Daoy (cell line): ENCODE measurements around the gene CCR1. TPM values are rescaled to one million over a fixed set of nuclear protein-coding genes. Genes with fewer than 3 reads are reported as not detected.

ENCODE experiments used
- DNase-seq: peaks from one replicate; pipeline ENCODE4 v3.0.0-alpha.2; 2015; ENCODE audit warnings: low read depth
- total RNA-seq: library from RNA; depleted of rRNA; stranded (reverse); fragments of >200 nt; shearing (Covaris generic); gene quantifications from 2 replicates; pipeline ENCODE4 v1.2.3, GENCODE V29; 2014; rRNA removed

Gene CCR1
- total RNA-seq: not detected in 2 replicates

GRCh38 chr3:46208167-46208704 lies at the start of gene CCR1:
TSS of gene CCR1 (minus strand) at chr3:46208313. CDS start at chr3:46204313, 4,000 bp downstream.
- DNase-seq: no peak

DNA sequence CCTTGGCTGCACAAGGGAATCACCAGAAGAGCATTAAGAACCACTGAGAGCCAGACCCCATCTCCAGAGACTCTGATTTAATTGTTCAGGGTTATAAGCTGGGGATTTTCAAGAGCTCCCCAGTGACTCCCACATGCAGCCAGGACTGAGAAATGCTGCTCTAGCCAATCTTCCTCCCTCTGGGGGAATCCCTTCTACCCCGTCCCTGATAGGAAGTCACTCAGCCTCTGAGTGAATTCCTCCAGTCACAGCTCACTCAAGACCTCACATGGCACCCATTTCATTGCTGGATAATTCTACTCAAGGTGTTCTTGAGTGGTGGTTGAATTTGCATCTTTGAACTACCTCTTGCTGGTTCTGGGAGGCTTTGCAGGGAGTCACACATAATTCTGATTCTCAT lies 44.9 kb upstream of the CCR1 start:
- DNase-seq: no peak

- DNase-seq: no peak
These were observed 37.0 kb upstream of the CCR1 start for GRCh38 chr3:46245146-46245545.

GRCh38 chr3:46243560-46243959 lies 35.4 kb upstream of the CCR1 start:
- no peak for DNase-seq

- DNase-seq: no peak
These were observed 34.0 kb upstream of the CCR1 start, which contains the start of gene CCR3 for GRCh38 chr3:46242120-46242519. TSS of gene CCR3 (plus strand) at chr3:46242460. CDS start at chr3:46265159, 22,699 bp downstream.

- no peak for DNase-seq
These were observed 31.8 kb upstream of the CCR1 start for GRCh38 chr3:46239952-46240351.

DNA sequence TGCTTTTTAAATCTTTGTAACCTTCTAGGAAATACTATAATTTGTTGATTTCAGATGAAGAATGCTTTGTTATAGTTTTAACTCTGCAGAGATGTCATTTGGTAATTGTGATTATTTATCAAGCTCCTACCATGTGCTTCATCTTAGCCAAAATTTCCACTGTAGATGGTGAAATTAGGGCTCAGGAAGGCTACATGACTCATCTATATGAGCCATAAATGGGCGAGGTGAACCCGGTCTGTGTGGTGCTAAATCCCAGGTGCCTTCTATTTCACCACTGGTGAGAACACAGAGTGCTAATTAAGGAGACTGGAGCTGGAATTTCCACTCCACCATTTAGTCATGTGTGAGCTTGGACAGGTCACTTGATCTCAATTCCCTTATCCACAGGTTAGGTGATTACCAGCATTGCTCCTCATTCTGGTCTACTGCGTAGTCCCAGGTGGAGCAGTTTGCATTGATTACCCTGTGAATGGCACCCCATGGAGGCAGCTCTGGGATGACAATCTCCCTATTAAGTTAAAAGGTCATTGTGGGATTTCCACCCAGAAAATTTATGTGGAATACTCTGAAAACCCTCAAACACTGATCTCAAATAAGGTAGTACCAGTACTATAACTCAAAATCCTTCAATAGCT lies 31.3 kb upstream of the CCR1 start:
- DNase-seq: no peak

- no peak for DNase-seq
These were observed 30.3 kb upstream of the CCR1 start for GRCh38 chr3:46238386-46238785.

DNA sequence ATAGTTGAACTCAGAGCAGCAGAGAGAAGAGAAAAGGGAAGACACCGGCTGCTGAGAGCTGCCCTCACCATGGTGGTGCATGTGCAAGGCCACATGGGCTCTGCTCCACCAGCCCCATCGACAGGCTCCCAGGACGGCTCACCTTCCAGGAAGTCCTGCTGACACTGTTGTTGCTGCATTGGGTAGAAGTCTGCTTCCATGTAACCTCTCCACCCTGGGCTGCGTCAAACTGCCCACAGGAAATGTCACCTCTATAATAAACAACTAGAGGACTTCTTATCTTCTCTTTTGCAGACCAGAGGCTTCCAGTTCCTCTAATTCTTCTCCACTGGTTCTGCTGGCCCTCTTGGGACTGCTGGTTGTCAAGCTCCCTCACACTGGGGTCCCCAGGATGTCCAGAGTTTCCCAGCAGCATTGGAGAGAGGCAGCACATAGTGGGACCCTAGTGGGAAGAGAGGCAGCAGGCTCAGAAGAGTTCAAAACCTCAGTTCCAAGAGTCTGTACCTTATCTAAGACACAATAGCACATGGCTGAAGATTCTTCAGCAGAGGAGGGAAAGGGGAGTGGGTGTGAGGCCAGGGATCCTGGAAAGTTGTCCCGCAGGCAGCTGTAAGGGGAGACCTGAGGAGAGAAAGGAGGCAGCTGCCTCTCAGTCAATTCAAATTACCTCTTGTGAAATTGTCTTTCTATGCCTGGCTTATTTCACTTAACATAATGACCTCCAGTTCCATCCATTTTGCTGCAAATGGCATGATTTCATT lies 28.4 kb upstream of the CCR1 start:
- no peak for DNase-seq

DNA sequence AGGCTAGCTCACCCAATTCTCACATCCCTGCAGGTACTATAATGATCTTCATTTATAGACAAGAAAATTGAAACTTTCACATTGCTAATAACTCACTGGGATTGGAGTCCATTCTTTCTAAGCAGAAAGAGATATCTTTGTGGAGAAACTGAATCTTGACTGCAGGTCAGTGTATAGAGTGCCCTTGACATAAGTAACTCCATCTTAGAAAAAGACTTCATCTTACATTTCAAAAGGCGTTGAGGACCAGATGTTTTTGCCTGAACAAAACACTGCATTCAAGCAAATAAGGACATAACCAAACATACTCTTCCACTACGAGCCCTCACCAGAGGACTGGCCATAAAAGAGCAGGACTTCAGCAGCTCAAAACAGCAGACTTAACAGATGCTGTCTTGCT lies 27.3 kb upstream of the CCR1 start:
- no peak for DNase-seq

GRCh38 chr3:46233194-46233593 lies 25.1 kb upstream of the CCR1 start:
- DNase-seq: no peak

GRCh38 chr3:46231323-46231722 lies 23.2 kb upstream of the CCR1 start:
- DNase-seq: no peak

DNA sequence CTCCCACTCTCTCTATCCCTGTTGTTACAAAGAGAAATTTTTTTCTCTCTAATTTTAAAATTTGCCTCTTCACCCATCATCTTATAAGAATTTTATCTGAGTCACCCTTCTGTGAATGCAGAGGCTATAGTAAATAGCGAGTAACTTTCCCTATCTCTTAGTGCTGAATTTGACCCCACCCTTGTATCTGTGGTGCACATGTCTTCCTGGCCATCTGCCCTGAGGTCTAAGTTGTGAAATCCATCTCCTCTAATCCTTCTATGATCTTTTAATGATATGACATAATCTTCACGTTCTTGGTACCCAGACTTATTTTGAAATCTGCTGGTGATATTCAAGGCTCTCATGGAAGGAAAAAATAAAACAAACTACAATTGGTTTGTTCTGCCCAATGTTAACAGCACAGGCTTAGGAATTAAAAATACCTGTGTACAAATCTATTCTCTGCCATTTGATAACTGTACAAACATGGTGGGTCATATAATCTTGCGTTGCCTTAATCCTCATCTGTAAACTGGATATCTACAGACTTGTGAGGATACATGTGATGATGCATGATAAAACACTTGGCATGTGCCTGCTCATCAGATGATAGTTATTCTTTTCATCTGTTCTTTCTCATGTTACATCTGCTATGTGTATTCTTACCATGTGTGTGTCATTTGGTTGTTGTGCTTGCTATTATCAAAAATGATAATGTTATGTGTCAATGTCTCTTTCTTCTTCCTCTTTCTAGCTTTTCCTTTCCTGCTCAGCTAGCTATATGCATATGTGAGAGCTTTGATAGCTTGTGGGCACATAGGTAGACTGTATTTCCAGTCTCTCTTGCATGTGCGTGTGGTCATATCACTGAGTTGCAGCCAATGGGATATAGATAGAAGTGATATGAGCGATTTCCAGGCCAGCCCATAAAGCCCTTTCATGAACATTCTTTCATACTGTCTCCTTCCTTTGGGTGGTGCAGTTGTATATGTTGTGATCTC lies 20.4 kb upstream of the CCR1 start:
- no peak for DNase-seq

DNA sequence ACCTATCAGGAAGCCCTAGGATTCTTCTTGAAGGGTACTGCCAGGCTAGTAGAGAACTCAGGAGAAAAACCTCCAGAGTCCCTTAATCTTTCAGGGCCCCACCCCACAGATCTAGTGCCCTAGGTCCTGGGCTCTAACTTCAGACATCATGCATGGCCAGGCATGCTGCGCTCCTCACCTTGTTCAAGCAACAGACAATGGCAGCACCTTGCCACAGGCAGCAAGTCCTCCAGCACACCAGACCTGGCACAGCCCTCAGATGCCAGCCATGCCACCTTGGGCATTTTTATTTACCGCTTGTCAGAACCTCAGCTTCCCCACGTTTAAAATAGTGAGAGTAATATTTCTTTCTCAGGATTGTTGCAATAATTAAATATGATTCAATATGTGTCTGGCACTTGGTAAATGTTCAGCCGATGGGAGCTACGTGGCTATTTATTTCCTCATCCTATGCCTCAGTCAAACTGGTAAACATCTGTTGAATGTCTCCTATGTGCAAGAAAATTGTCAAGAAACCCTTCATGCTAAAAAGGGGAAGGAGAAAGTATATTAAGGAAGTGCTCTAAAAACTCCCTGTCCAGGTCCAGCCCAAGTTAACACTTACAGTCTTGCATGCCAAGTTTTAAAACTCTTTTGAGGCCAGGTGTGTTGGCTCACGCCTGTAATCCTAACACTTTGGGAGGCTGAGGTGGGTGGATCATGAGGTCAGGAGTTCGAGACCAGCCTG lies 14.5 kb upstream of the CCR1 start:
- no peak for DNase-seq

- DNase-seq: no peak
These were observed 13.8 kb upstream of the CCR1 start for GRCh38 chr3:46221938-46222337.

DNA sequence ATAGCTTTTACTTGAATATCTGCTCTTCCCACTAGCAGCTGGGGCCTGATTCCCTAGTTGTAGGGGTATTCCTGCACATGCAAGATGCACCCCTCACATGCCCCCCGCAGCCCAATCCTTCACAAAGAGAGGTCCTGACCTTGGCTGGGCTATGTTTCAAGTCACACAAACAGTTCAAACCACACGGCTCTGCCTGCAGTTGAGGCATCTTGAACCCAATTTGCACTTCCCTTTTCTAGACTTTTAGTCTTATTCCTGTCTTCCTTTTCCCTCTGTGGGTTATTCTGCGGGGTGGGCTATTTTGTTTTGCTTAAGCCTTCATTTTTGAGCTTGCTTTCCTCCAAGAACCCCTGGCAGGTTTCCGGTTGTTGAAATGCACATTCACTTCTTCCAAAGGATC lies 13.3 kb upstream of the CCR1 start:
- no peak for DNase-seq

GRCh38 chr3:46218196-46218709 lies 10.1 kb upstream of the CCR1 start:
- DNase-seq: no peak

- no peak for DNase-seq
These were observed 7.8 kb upstream of the CCR1 start for GRCh38 chr3:46215810-46216414.

- no peak for DNase-seq
These were observed 6.7 kb upstream of the CCR1 start for GRCh38 chr3:46214751-46215352.

- no peak for DNase-seq
These were observed 5.1 kb upstream of the CCR1 start for GRCh38 chr3:46213201-46213600.
